WTC11 (cell line): ENCODE results near the gene LTBP3. TPM values are rescaled to one million over a fixed set of nuclear protein-coding genes. Genes with fewer than 3 reads are reported as not detected.

Experiments used
- ATAC-seq: fragments of 200-7000 bp; cut with Tn5 transposase; 2 replicates; pipeline ENCODE4 v1.10.0; 2021; ENCODE audit warnings: mild to moderate bottlenecking, moderate library complexity
- CTCF ChIA-PET: fragments of 300-600 bp; sonication (Branson Sonifier 250); formaldehyde crosslinking; loops from one replicate; lab custom pipeline; 2021; ENCODE audit warnings: antibody characterized with exemption; lab: Charles Lee
- POLR2A ChIA-PET: fragments of 350-600 bp; sonication (Branson Sonifier 250); formaldehyde crosslinking; loops from one replicate; lab custom pipeline; 2021; ENCODE audit warnings: antibody characterized with exemption; lab: Charles Lee
- DNase-seq: peaks from one replicate; pipeline ENCODE4 v3.0.0; 2021; ENCODE audit warnings: low spot score
- H3K27ac Mint-ChIP-seq: 2 replicates; pipeline ENCODE4 v1.8.0; 2021; ENCODE audit warnings: mixed read lengths
- H3K27me3 Mint-ChIP-seq: 2 replicates; pipeline ENCODE4 v1.8.0; 2021; ENCODE audit warnings: low read depth, mild to moderate bottlenecking, moderate library complexity, mixed read lengths
- H3K36me3 Mint-ChIP-seq: 2 replicates; pipeline ENCODE4 v1.8.0; 2021; ENCODE audit warnings: mixed read lengths
- H3K4me1 Mint-ChIP-seq: 2 replicates; pipeline ENCODE4 v1.8.0; 2022; ENCODE audit warnings: mixed read lengths
- H3K4me3 Mint-ChIP-seq: 2 replicates; pipeline ENCODE4 v1.8.0; 2021; ENCODE audit warnings: mild to moderate bottlenecking, moderate library complexity, mixed read lengths
- H3K9me3 Mint-ChIP-seq: 2 replicates; pipeline ENCODE4 v1.8.0; 2021; ENCODE audit warnings: mixed read lengths
- ATF2 ChIP-seq: sonication (generic); formaldehyde crosslinking; IDR thresholded peaks from 2 replicates; pipeline ENCODE4 v1.8.1; 2022; ENCODE audit warnings: low read depth, missing genetic modification reagents, borderline replicate concordance
- ERG ChIP-seq: fragments of 250-450 bp; sonication (Bioruptor Pico); IDR thresholded peaks from 2 replicates; pipeline ENCODE4 v1.8.0; 2021; ENCODE audit warnings: mild to moderate bottlenecking
- GTF2I ChIP-seq: fragments of 250-450 bp; sonication (Bioruptor Pico); conservative IDR thresholded peaks from 2 replicates; pipeline ENCODE4 v1.4.0; 2021; ENCODE audit warnings: mild to moderate bottlenecking
- IRF1 ChIP-seq: sonication (generic); formaldehyde crosslinking; IDR thresholded peaks from 2 replicates; pipeline ENCODE4 v1.8.0; 2023; ENCODE audit warnings: missing genetic modification reagents
- JUN ChIP-seq: sonication (generic); formaldehyde crosslinking; IDR thresholded peaks from 2 replicates; pipeline ENCODE4 v1.8.0; 2023; ENCODE audit warnings: mild to moderate bottlenecking, missing genetic modification reagents
- MYBL2 ChIP-seq: sonication (generic); formaldehyde crosslinking; IDR thresholded peaks from 2 replicates; pipeline ENCODE4 v1.8.1; 2023; ENCODE audit warnings: mild to moderate bottlenecking, moderate library complexity, missing genetic modification reagents
- NR1H2 ChIP-seq: sonication (generic); formaldehyde crosslinking; IDR thresholded peaks from 2 replicates; pipeline ENCODE4 v1.9.0; 2021; ENCODE audit warnings: mild to moderate bottlenecking, moderate library complexity, missing genetic modification reagents
- PRDM15 ChIP-seq: sonication (generic); formaldehyde crosslinking; IDR thresholded peaks from 2 replicates; pipeline ENCODE4 v1.8.0; 2022; ENCODE audit warnings: missing genetic modification reagents
- RELA ChIP-seq: sonication (generic); formaldehyde crosslinking; IDR thresholded peaks from 2 replicates; pipeline ENCODE4 v1.8.1; 2022; ENCODE audit warnings: missing genetic modification reagents, mild to moderate bottlenecking, borderline replicate concordance
- RORB ChIP-seq: fragments of 250-450 bp; sonication (Bioruptor Pico); IDR thresholded peaks from 2 replicates; pipeline ENCODE4 v1.9.0; 2021; ENCODE audit warnings: mild to moderate bottlenecking
- USF1 ChIP-seq: sonication (generic); formaldehyde crosslinking; IDR thresholded peaks from 2 replicates; pipeline ENCODE4 v1.8.0; 2022; ENCODE audit warnings: mild to moderate bottlenecking, missing genetic modification reagents
- ZNF219 ChIP-seq: sonication (generic); formaldehyde crosslinking; IDR thresholded peaks from 2 replicates; pipeline ENCODE4 v1.8.0; 2023; ENCODE audit warnings: missing genetic modification reagents, mild to moderate bottlenecking, borderline replicate concordance
- ZNF281 ChIP-seq: sonication (generic); formaldehyde crosslinking; IDR thresholded peaks from 2 replicates; pipeline ENCODE4 v1.8.0; 2023; ENCODE audit warnings: mild to moderate bottlenecking, missing genetic modification reagents
- ZNF532 ChIP-seq: fragments of 250-450 bp; sonication (Bioruptor Pico); IDR thresholded peaks from 2 replicates; pipeline ENCODE4 v1.9.0; 2021; ENCODE audit warnings: mild to moderate bottlenecking, borderline replicate concordance
- ZNF671 ChIP-seq: fragments of 250-450 bp; sonication (Bioruptor Pico); IDR thresholded peaks from 2 replicates; pipeline ENCODE4 v1.8.0; 2021; ENCODE audit warnings: mild to moderate bottlenecking
- ZSCAN18 ChIP-seq: fragments of 250-450 bp; sonication (Bioruptor Pico); IDR thresholded peaks from 2 replicates; pipeline ENCODE4 v2.1.2; 2022; ENCODE audit warnings: mild to moderate bottlenecking, moderate library complexity
- total RNA-seq: library from RNA; stranded (reverse); gene quantifications from 3 replicates; pipeline ENCODE4 v1.2.3, GENCODE V29; 2021

Gene LTBP3
- total RNA-seq, 1 experiment from 2014 or later = 20.7 TPM

GRCh38 chr11:65500387-65501185 lies 57.6 kb downstream of the LTBP3 start (continued):
- TF ChIP-seq ZNF219 (CRISPR knock-in tag) (no peak), ZNF281 (CRISPR knock-in tag) (no peak), MYBL2 (no peak), PRDM15 (no peak), RELA (CRISPR knock-in tag) (no peak), NR1H2 (CRISPR knock-in tag) (no peak), ZNF671 (CRISPR knock-in tag) (peak; percentile 60; the same call in 1 of the 2 replicates), IRF1 (CRISPR knock-in tag) (no peak)
- TF ChIP-seq, all 79 proteins: peak for 11

- Mint-ChIP-seq H3K36me3 (no peaks in the 10 kb centered on the region), H3K4me1 (peaks cover 34% of the 10 kb centered on the region), H3K4me3 (no peak overlapping the region), H3K27me3 (no peaks in the 10 kb centered on the region), H3K9me3 (no peaks in the 10 kb centered on the region), H3K27ac (no peak overlapping the region)
- DNase-seq (no peak), ATAC-seq (no peak)
- CTCF ChIA-PET = interaction anchor here (0.8 to 4.8 kb wide), 7 partner anchors 12 to 83 kb away, joined by 3 to 47 read pairs (median 4); no protein-coding TSS in a partner anchor
- POLR2A ChIA-PET = interaction anchor here (0.5 to 8.3 kb wide), 26 partner anchors 8 to 358 kb away, joined by 3 to 502 read pairs (median 4); partner anchors contain the start of genes CAPN1, CFL1, FAM89B and NEAT1
- TF ChIP-seq ZSCAN18 (CRISPR knock-in tag) = no peak
- no peak; the same call in 1 of the 2 replicates for TF ChIP-seq ZNF671 (CRISPR knock-in tag)
- no peak for TF ChIP-seq RORB
- TF ChIP-seq JUN (CRISPR knock-in tag) = no peak
- TF ChIP-seq ATF2 = no peak
- TF ChIP-seq ERG (CRISPR knock-in tag) = no peak
- no peak for TF ChIP-seq USF1
- TF ChIP-seq ZNF532 (CRISPR knock-in tag) = no peak
- TF ChIP-seq GTF2I = no peak
Observed at GRCh38 chr11:65499713-65500386, 58.3 kb downstream of the LTBP3 start.
